HG02642 (cell line): ENCODE measurements around the gene TPSG1.
"Not testable (repeated sequence)": the region's sequence is repeated elsewhere in the genome, so short reads cannot be mapped to it uniquely, and the experiment has no call there.

ENCODE experiments used
- ATAC-seq: cut with Tn5 transposase; IDR thresholded peaks from one replicate; pipeline ENCODE4 v1.9.1; 2021; ENCODE audit warnings: mild to moderate bottlenecking; ENCODE audit not compliant: unreplicated experiment, poor library complexity

Gene TPSG1

GRCh38 chr16:1257561-1258224, 32.6 kb upstream of the TPSG1 start:
- ATAC-seq = no peak

GRCh38 chr16:1256874-1257322, 31.8 kb upstream of the TPSG1 start:
- no peak for ATAC-seq

- ATAC-seq = not testable (repeated sequence)
These were observed 31.3 kb upstream of the TPSG1 start for GRCh38 chr16:1256296-1256873.

GRCh38 chr16:1255276-1256122, 30.4 kb upstream of the TPSG1 start, which contains the start of gene TPSD1:
TSS of gene TPSD1 (plus strand) at chr16:1256069. CDS start at chr16:1256281, 212 bp downstream.
- ATAC-seq = not testable (repeated sequence)

GRCh38 chr16:1254821-1255220, 29.8 kb upstream of the TPSG1 start:
- not testable (repeated sequence) for ATAC-seq

- ATAC-seq = not testable (repeated sequence)
These were observed 28.8 kb upstream of the TPSG1 start for GRCh38 chr16:1253701-1254364.

GRCh38 chr16:1249031-1249755, 24.1 kb upstream of the TPSG1 start:
- ATAC-seq = not testable (repeated sequence)

GRCh38 chr16:1247903-1248537, 23.0 kb upstream of the TPSG1 start:
- ATAC-seq = not testable (repeated sequence)

- ATAC-seq = no peak
These were observed 20.5 kb upstream of the TPSG1 start for GRCh38 chr16:1245452-1246020.

GRCh38 chr16:1244881-1245280, 19.8 kb upstream of the TPSG1 start:
- no peak for ATAC-seq

- ATAC-seq = not testable (repeated sequence)
These were observed 19.1 kb upstream of the TPSG1 start for GRCh38 chr16:1243907-1244850.

- ATAC-seq = not testable (repeated sequence)
These were observed 18.3 kb upstream of the TPSG1 start for GRCh38 chr16:1243363-1243762.

GRCh38 chr16:1241081-1241480, 16.0 kb upstream of the TPSG1 start:
- not testable (repeated sequence) for ATAC-seq

GRCh38 chr16:1240436-1240835, 15.4 kb upstream of the TPSG1 start, which contains the start of gene TPSAB1:
TSS of gene TPSAB1 (plus strand) at chr16:1240705. CDS start at chr16:1240939, 234 bp downstream.
- ATAC-seq = not testable (repeated sequence)

GRCh38 chr16:1239575-1239974, 14.5 kb upstream of the TPSG1 start:
- ATAC-seq = not testable (repeated sequence)

GRCh38 chr16:1238909-1239308, 13.8 kb upstream of the TPSG1 start:
- not testable (repeated sequence) for ATAC-seq

- ATAC-seq = no peak
These were observed 12.9 kb upstream of the TPSG1 start for GRCh38 chr16:1237990-1238389.

GRCh38 chr16:1236659-1237058, 11.6 kb upstream of the TPSG1 start:
- ATAC-seq = not testable (repeated sequence)
